Fibroblast of mammary gland (primary cell): Measurements from ENCODE around the gene WIPI1.
"Not testable (repeated sequence)": the region's sequence is repeated elsewhere in the genome, so short reads cannot be mapped to it uniquely, and the experiment has no call there.

Source experiments
- DNase-seq: peaks from one replicate; pipeline ENCODE4 v3.0.0-alpha.2; 2010; ENCODE audit warnings: low read depth
- H3K4me3 ChIP-seq: 2 replicates; pipeline ENCODE4 v1.5.1; 2011; ENCODE audit warnings: low read depth, mild to moderate bottlenecking, low read length, moderate library complexity; ENCODE audit not compliant: control insufficient read depth
- CTCF ChIP-seq: conservative IDR thresholded peaks from 2 replicates; pipeline ENCODE4 v1.5.1; 2011; ENCODE audit warnings: low read depth, low read length, inconsistent platforms; ENCODE audit not compliant: control insufficient read depth, insufficient read depth

Gene WIPI1

GRCh38 chr17:68379177-68379510 lies 78.2 kb downstream of the WIPI1 start:
- no peak for TF ChIP-seq CTCF
- DNase-seq: no peak
- no peak overlapping the region for H3K4me3 ChIP-seq

GRCh38 chr17:68378268-68379176 lies 78.8 kb downstream of the WIPI1 start:
- no peak overlapping the region for H3K4me3 ChIP-seq
- no peak for TF ChIP-seq CTCF
- peak; percentile 98 for DNase-seq

- no peak for TF ChIP-seq CTCF
- no peak for DNase-seq
- H3K4me3 ChIP-seq: no peak overlapping the region
These were observed 79.5 kb downstream of the WIPI1 start for GRCh38 chr17:68377771-68378267.

- DNase-seq, H3K4me3 ChIP-seq: not testable (repeated sequence)
These were observed 81.1 kb downstream of the WIPI1 start for GRCh38 chr17:68376178-68376577.

GRCh38 chr17:68375566-68375965 lies 81.7 kb downstream of the WIPI1 start:
- no peak for TF ChIP-seq CTCF
- no peak overlapping the region for H3K4me3 ChIP-seq
- DNase-seq: no peak
